Subcutaneous abdominal adipose tissue (tissue), 5 donors: ENCODE measurements around the gene UBE3C.
"Not testable (repeated sequence)": the region's sequence is repeated elsewhere in the genome, so short reads cannot be mapped to it uniquely, and the experiment has no call there.

ENCODE experiments used
- H3K27ac ChIP-seq: one replicate; pipeline ENCODE4 v1.7.0; 2013; ENCODE audit warnings: low read depth, mild to moderate bottlenecking, inconsistent platforms, low read length, moderate library complexity
- H3K27me3 ChIP-seq, 5 donors: one replicate each; pipeline ENCODE4 v1.7.0; 2013; ENCODE audit warnings: low read length in 5 of 5, inconsistent platforms in 1 of 5; ENCODE audit not compliant: control insufficient read depth in 5 of 5, insufficient read depth in 4 of 5
- H3K36me3 ChIP-seq, 5 donors: one replicate each; pipeline ENCODE4 v1.7.0; 2013; ENCODE audit warnings: low read length in 5 of 5; ENCODE audit not compliant: control insufficient read depth in 5 of 5, insufficient read depth in 5 of 5
- H3K4me1 ChIP-seq, 5 donors: one replicate each; pipeline ENCODE4 v1.7.0; 2013; ENCODE audit warnings: low read length in 5 of 5, mild to moderate bottlenecking in 3 of 5, moderate library complexity in 1 of 5; ENCODE audit not compliant: control insufficient read depth in 5 of 5, insufficient read depth in 5 of 5
- H3K4me3 ChIP-seq, 5 donors: one replicate each; pipeline ENCODE4 v1.7.0; 2013; ENCODE audit warnings: low read length in 5 of 5, low read depth in 1 of 5
- H3K9ac ChIP-seq, 5 donors: one replicate each; pipeline ENCODE4 v1.7.0; 2013; ENCODE audit warnings: low read length in 5 of 5, mild to moderate bottlenecking in 4 of 5, moderate library complexity in 3 of 5
- H3K9me3 ChIP-seq, 5 donors: one replicate each; pipeline ENCODE4 v1.7.0; 2013; ENCODE audit warnings: low read length in 5 of 5; ENCODE audit not compliant: control insufficient read depth in 5 of 5
- donor health status: healthy.
- donor health status: healthy.
- donor health status: healthy.
- donor health status: healthy.
- donor health status: healthy.

The UBE3C gene

DNA sequence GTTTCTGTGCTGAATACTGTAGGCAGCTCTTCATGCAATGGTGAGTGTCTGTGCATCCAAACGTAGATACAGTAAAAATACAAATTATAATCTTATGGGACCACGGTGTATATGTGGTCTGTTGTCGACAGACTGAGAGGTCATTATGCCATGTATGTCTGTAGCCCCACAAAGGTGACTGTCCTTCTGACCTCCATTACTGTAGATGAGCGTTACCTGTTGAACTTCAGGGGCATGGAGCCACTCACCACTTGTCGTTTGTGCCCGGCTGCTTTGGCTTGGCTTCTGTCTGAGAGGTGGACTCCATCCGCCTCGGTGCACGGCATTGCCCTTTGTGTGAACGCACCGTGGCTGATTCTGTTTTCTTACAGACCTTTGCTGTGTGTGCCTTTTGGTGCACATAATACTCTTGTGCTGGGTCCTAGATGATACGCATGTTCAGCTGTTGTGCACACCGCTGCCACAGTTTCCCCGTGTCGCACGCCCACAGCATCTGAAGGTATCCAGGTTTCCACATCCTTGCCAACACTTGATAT lies 2.9 kb downstream of the UBE3C start:
- H3K9ac ChIP-seq: peak overlapping the region in 1 of 5 donors; percentile 17
- H3K27me3 ChIP-seq: no peaks in the 10 kb centered on the region
- H3K9me3 ChIP-seq: no peaks in the 10 kb centered on the region
- H3K4me3 ChIP-seq: no peak overlapping the region
- peaks cover 6 to 39% (median 29%) of the 10 kb centered on the region in 5 donors for H3K4me1 ChIP-seq
- peaks cover 0 to 31% (median 13%) of the 10 kb centered on the region in 5 donors for H3K36me3 ChIP-seq
- no peak overlapping the region for H3K27ac ChIP-seq

DNA sequence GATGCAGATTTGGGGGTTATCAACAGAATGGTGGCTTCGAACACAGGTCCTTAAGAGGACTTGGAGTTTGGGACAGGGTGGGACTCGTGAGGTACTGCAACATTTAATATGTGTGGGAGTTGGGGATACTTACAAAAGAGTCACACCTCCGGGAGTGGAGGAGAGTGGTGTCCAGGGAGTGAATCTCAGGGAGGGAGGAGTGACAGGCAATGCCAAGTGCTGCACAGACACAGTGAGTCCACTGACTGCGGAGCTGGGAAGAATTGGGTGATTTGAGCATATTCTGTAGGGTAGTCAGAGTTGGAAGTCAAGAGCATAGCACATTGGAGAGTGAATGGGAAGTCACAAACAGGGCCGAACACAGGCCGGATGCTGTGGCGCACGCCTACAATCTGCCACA lies 5.1 kb downstream of the UBE3C start:
- H3K27me3 ChIP-seq: no peaks in the 10 kb centered on the region
- peaks cover 0 to 31% (median 13%) of the 10 kb centered on the region in 5 donors for H3K36me3 ChIP-seq
- H3K4me3 ChIP-seq: no peak overlapping the region
- no peak overlapping the region for H3K27ac ChIP-seq
- H3K9ac ChIP-seq: no peak overlapping the region
- peaks cover 6 to 33% (median 24%) of the 10 kb centered on the region in 5 donors for H3K4me1 ChIP-seq
- no peaks in the 10 kb centered on the region for H3K9me3 ChIP-seq

GRCh38 chr7:157149317-157149716 lies 10.6 kb downstream of the UBE3C start:
- H3K9ac ChIP-seq: no peak overlapping the region
- H3K4me1 ChIP-seq: peaks cover 0 to 20% (median 9%) of the 10 kb centered on the region in 5 donors
- no peak overlapping the region for H3K4me3 ChIP-seq
- H3K9me3 ChIP-seq: no peaks in the 10 kb centered on the region
- H3K36me3 ChIP-seq: peaks cover 0 to 9% (median 0%) of the 10 kb centered on the region in 5 donors
- H3K27me3 ChIP-seq: no peaks in the 10 kb centered on the region
- H3K27ac ChIP-seq: no peak overlapping the region

GRCh38 chr7:157150882-157151281 lies 12.2 kb downstream of the UBE3C start:
- H3K36me3 ChIP-seq: peaks cover 0 to 6% (median 0%) of the 10 kb centered on the region in 5 donors
- H3K4me1 ChIP-seq: peaks cover 0 to 16% (median 9%) of the 10 kb centered on the region in 5 donors
- no peak overlapping the region for H3K27ac ChIP-seq
- no peaks in the 10 kb centered on the region for H3K27me3 ChIP-seq
- H3K9me3 ChIP-seq: no peaks in the 10 kb centered on the region
- H3K9ac ChIP-seq: peak overlapping the region in 1 of 5 donors; percentile 69
- peak overlapping the region in 3 of 5 donors; percentile 1 to 42 (median 40) for H3K4me3 ChIP-seq

GRCh38 chr7:157151626-157152339 lies 13.1 kb downstream of the UBE3C start:
- Histone ChIP-seq H3K4me3 (no peak overlapping the region), H3K27ac (no peak overlapping the region), H3K4me1 (peaks cover 0 to 16% (median 9%) of the 10 kb centered on the region in 5 donors), H3K27me3 (no peaks in the 10 kb centered on the region), H3K9ac (peak overlapping the region in 1 of 5 donors; percentile 0), H3K9me3 (no peaks in the 10 kb centered on the region), H3K36me3 (peaks cover 0 to 6% (median 0%) of the 10 kb centered on the region in 5 donors)

- Histone ChIP-seq H3K36me3 (peaks cover 0 to 6% (median 0%) of the 10 kb centered on the region in 5 donors), H3K27ac (no peak overlapping the region), H3K4me3 (no peak overlapping the region), H3K9ac (no peak overlapping the region), H3K9me3 (no peaks in the 10 kb centered on the region), H3K27me3 (no peaks in the 10 kb centered on the region), H3K4me1 (peaks cover 0 to 16% (median 9%) of the 10 kb centered on the region in 5 donors)
Observed at GRCh38 chr7:157152391-157152937, 13.7 kb downstream of the UBE3C start.

GRCh38 chr7:157153260-157153659 lies 14.5 kb downstream of the UBE3C start:
- H3K9me3 ChIP-seq: no peaks in the 10 kb centered on the region
- no peak overlapping the region for H3K27ac ChIP-seq
- no peak overlapping the region for H3K4me3 ChIP-seq
- H3K9ac ChIP-seq: no peak overlapping the region
- H3K27me3 ChIP-seq: no peaks in the 10 kb centered on the region
- peaks cover 0 to 16% (median 10%) of the 10 kb centered on the region in 5 donors for H3K4me1 ChIP-seq
- peaks cover 0 to 6% (median 0%) of the 10 kb centered on the region in 5 donors for H3K36me3 ChIP-seq

DNA sequence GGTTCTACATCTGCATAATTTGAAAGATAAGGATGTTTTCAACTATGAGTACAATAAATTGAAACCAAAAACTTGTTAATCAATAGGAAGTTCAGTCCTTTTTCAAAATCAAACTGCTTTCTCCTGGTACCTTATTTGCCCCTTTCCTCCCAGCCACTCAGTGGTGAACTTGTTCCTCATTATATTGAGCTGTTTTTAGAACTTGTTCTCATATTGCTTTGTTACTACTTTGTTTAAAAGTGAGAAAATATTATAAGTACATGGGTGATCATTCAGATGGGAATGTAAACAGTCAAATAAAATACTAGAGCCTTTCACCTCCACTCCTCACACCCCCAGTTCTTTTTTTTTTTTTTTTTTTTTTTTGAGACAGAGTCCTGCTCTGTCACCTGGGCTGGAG lies 17.2 kb downstream of the UBE3C start:
- no peak overlapping the region for H3K4me3 ChIP-seq
- no peaks in the 10 kb centered on the region for H3K9me3 ChIP-seq
- H3K27me3 ChIP-seq: no peaks in the 10 kb centered on the region
- H3K9ac ChIP-seq: no peak overlapping the region
- H3K4me1 ChIP-seq: peaks cover 0 to 10% (median 5%) of the 10 kb centered on the region in 5 donors
- peaks cover 0 to 6% (median 0%) of the 10 kb centered on the region in 5 donors for H3K36me3 ChIP-seq
- H3K27ac ChIP-seq: no peak overlapping the region

DNA sequence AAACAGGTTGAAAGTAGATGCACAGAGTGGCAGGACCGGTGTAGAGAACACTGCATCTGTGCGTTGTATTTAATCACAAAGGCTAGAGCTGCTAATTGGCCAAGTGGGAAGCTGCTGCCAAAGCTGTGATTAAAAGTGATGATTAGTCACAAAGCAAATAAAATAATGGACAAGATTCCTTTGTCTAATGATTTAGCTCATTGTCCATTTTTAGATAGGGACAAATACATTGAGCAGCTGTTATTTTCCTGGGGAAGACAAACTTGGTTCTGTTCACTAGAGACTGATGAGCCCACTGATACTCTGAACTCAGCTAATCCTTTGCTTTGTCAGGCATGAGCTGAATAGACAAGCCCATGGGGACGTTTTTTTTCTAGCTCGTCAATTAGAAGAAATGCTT lies 19.7 kb downstream of the UBE3C start:
- Histone ChIP-seq H3K9me3 (no peaks in the 10 kb centered on the region), H3K36me3 (no peaks in the 10 kb centered on the region), H3K9ac (no peak overlapping the region), H3K27me3 (no peaks in the 10 kb centered on the region), H3K4me1 (peaks cover 0 to 6% (median 0%) of the 10 kb centered on the region in 5 donors), H3K4me3 (no peak overlapping the region), H3K27ac (no peak overlapping the region)

GRCh38 chr7:157159537-157159936 lies 20.8 kb downstream of the UBE3C start:
- not testable (repeated sequence) for H3K9ac ChIP-seq, H3K27ac ChIP-seq, H3K4me3 ChIP-seq, H3K4me1 ChIP-seq, H3K9me3 ChIP-seq, H3K36me3 ChIP-seq, H3K27me3 ChIP-seq
